WTC11 (cell line): ENCODE data around the gene ZNF629. TPM values are rescaled to one million over a fixed set of nuclear protein-coding genes. Genes with fewer than 3 reads are reported as not detected.

Source experiments
- ATAC-seq: fragments of 200-7000 bp; cut with Tn5 transposase; 2 replicates; pipeline ENCODE4 v1.10.0; 2021; ENCODE audit warnings: mild to moderate bottlenecking, moderate library complexity
- CTCF ChIA-PET: fragments of 300-600 bp; sonication (Branson Sonifier 250); formaldehyde crosslinking; loops from one replicate; lab custom pipeline; 2021; ENCODE audit warnings: antibody characterized with exemption; lab: Charles Lee
- POLR2A ChIA-PET: fragments of 350-600 bp; sonication (Branson Sonifier 250); formaldehyde crosslinking; loops from one replicate; lab custom pipeline; 2021; ENCODE audit warnings: antibody characterized with exemption; lab: Charles Lee
- DNase-seq: peaks from one replicate; pipeline ENCODE4 v3.0.0; 2021; ENCODE audit warnings: low spot score
- H3K27ac Mint-ChIP-seq: 2 replicates; pipeline ENCODE4 v1.8.0; 2021; ENCODE audit warnings: mixed read lengths
- H3K27me3 Mint-ChIP-seq: 2 replicates; pipeline ENCODE4 v1.8.0; 2021; ENCODE audit warnings: low read depth, mild to moderate bottlenecking, moderate library complexity, mixed read lengths
- H3K36me3 Mint-ChIP-seq: 2 replicates; pipeline ENCODE4 v1.8.0; 2021; ENCODE audit warnings: mixed read lengths
- H3K4me1 Mint-ChIP-seq: 2 replicates; pipeline ENCODE4 v1.8.0; 2022; ENCODE audit warnings: mixed read lengths
- H3K4me3 Mint-ChIP-seq: 2 replicates; pipeline ENCODE4 v1.8.0; 2021; ENCODE audit warnings: mild to moderate bottlenecking, moderate library complexity, mixed read lengths
- H3K9me3 Mint-ChIP-seq: 2 replicates; pipeline ENCODE4 v1.8.0; 2021; ENCODE audit warnings: mixed read lengths
- FOXJ3 ChIP-seq: sonication (generic); formaldehyde crosslinking; IDR thresholded peaks from 2 replicates; pipeline ENCODE4 v1.9.0; 2021; ENCODE audit warnings: missing genetic modification reagents, mild to moderate bottlenecking, borderline replicate concordance
- FOXK1 ChIP-seq: sonication (generic); formaldehyde crosslinking; IDR thresholded peaks from 2 replicates; pipeline ENCODE4 v1.8.0; 2022; ENCODE audit warnings: mild to moderate bottlenecking, moderate library complexity, missing genetic modification reagents
- NR3C1 ChIP-seq: sonication (generic); formaldehyde crosslinking; conservative IDR thresholded peaks from 2 replicates; pipeline ENCODE4 v1.8.1; 2023; ENCODE audit warnings: low read depth, mild to moderate bottlenecking, missing genetic modification reagents
- OVOL2 ChIP-seq: fragments of 250-450 bp; sonication (Bioruptor Pico); IDR thresholded peaks from 2 replicates; pipeline ENCODE4 v1.9.0; 2021; ENCODE audit warnings: mild to moderate bottlenecking, borderline replicate concordance
- SMAD3 ChIP-seq: sonication (generic); formaldehyde crosslinking; IDR thresholded peaks from 2 replicates; pipeline ENCODE4 v1.8.0; 2022; ENCODE audit warnings: missing genetic modification reagents, mild to moderate bottlenecking, borderline replicate concordance
- TEAD1 ChIP-seq: sonication (generic); formaldehyde crosslinking; IDR thresholded peaks from 2 replicates; pipeline ENCODE4 v1.8.0; 2022; ENCODE audit warnings: mild to moderate bottlenecking, missing genetic modification reagents
- TP53 ChIP-seq: sonication (generic); formaldehyde crosslinking; IDR thresholded peaks from 2 replicates; pipeline ENCODE4 v1.8.1; 2023; ENCODE audit warnings: mild to moderate bottlenecking, missing genetic modification reagents
- ZNF138 ChIP-seq: sonication (generic); formaldehyde crosslinking; conservative IDR thresholded peaks from 2 replicates; pipeline ENCODE4 v1.8.1; 2022; ENCODE audit warnings: mild to moderate bottlenecking, moderate library complexity, missing genetic modification reagents
- ZNF232 ChIP-seq: sonication (generic); formaldehyde crosslinking; IDR thresholded peaks from 2 replicates; pipeline ENCODE4 v1.8.0; 2022; ENCODE audit warnings: mild to moderate bottlenecking, missing genetic modification reagents
- ZNF671 ChIP-seq: fragments of 250-450 bp; sonication (Bioruptor Pico); IDR thresholded peaks from 2 replicates; pipeline ENCODE4 v1.8.0; 2021; ENCODE audit warnings: mild to moderate bottlenecking
- total RNA-seq: library from RNA; stranded (reverse); gene quantifications from 3 replicates; pipeline ENCODE4 v1.2.3, GENCODE V29; 2021
- TF ChIP-seq, protein P1 (sequence below): sonication (generic); formaldehyde crosslinking; IDR thresholded peaks from 2 replicates; pipeline ENCODE4 v1.8.0; 2023; ENCODE audit warnings: missing genetic modification reagents
- TF ChIP-seq, protein P2 (sequence below): sonication (generic); formaldehyde crosslinking; IDR thresholded peaks from 2 replicates; pipeline ENCODE4 v1.8.0; 2022; ENCODE audit warnings: mild to moderate bottlenecking, missing genetic modification reagents
- TF ChIP-seq, protein P3 (sequence below): sonication (generic); formaldehyde crosslinking; conservative IDR thresholded peaks from 2 replicates; pipeline ENCODE4 v1.8.1; 2022; ENCODE audit warnings: mild to moderate bottlenecking, missing genetic modification reagents
- TF ChIP-seq, protein P4 (sequence below): sonication (generic); formaldehyde crosslinking; IDR thresholded peaks from 2 replicates; pipeline ENCODE4 v1.8.1; 2023; ENCODE audit warnings: mild to moderate bottlenecking, missing genetic modification reagents
- TF ChIP-seq, protein P5 (sequence below): sonication (generic); formaldehyde crosslinking; IDR thresholded peaks from 2 replicates; pipeline ENCODE4 v1.8.0; 2022; ENCODE audit warnings: mild to moderate bottlenecking, missing genetic modification reagents
- TF ChIP-seq, protein P6 (sequence below): fragments of 250-450 bp; sonication (Bioruptor Pico); IDR thresholded peaks from 2 replicates; pipeline ENCODE4 v1.9.0; 2021; ENCODE audit warnings: mild to moderate bottlenecking
- TF ChIP-seq, protein P7 (sequence below): sonication (generic); formaldehyde crosslinking; IDR thresholded peaks from 2 replicates; pipeline ENCODE4 v1.8.1; 2023; ENCODE audit warnings: mild to moderate bottlenecking, missing genetic modification reagents, borderline replicate concordance
- TF ChIP-seq, protein P8 (sequence below): sonication (generic); formaldehyde crosslinking; IDR thresholded peaks from 2 replicates; pipeline ENCODE4 v1.8.1; 2022; ENCODE audit warnings: mild to moderate bottlenecking, missing genetic modification reagents, moderate library complexity, borderline replicate concordance
- TF ChIP-seq, protein P9 (sequence below): fragments of 250-450 bp; sonication (Bioruptor Pico); IDR thresholded peaks from 2 replicates; pipeline ENCODE4 v2.1.2; 2022; ENCODE audit warnings: mild to moderate bottlenecking, moderate library complexity

Gene ZNF629
- total RNA-seq, 1 experiment from 2014 or later: 20.0 TPM

DNA sequence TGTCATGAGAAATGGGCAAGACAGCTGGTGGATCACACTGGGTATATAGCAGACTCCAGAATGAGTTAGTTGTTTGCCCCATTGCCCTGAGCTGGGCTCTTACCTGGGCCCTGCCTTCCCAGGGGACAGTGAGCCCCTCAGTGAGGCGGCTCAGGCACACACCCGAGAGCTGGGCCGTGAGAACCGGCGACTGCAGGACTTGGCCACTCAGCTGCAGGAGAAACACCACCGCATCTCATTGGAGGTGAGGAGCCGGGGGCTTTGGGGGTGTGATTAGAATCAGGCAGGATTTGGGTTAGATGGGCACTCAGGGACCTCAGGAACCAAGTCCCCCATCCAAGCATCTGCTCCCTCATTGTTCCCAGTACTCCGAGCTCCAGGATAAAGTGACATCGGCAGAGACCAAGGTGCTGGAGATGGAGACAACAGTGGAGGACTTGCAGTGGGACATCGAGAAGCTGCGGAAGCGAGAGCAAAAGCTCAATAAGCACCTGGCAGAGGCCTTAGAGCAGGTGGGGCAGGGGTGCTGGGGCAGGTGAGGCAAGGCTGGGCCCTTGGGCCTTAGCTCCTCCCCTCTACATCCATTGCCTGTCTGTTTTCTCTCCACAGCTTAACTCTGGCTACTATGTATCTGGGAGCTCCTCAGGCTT is 22.1 kb downstream of the ZNF629 start (continued):
- TF ChIP-seq, protein P1, sequence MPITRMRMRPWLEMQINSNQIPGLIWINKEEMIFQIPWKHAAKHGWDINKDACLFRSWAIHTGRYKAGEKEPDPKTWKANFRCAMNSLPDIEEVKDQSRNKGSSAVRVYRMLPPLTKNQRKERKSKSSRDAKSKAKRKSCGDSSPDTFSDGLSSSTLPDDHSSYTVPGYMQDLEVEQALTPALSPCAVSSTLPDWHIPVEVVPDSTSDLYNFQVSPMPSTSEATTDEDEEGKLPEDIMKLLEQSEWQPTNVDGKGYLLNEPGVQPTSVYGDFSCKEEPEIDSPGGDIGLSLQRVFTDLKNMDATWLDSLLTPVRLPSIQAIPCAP (CRISPR knock-in tag): no peak
- TF ChIP-seq, protein P2, sequence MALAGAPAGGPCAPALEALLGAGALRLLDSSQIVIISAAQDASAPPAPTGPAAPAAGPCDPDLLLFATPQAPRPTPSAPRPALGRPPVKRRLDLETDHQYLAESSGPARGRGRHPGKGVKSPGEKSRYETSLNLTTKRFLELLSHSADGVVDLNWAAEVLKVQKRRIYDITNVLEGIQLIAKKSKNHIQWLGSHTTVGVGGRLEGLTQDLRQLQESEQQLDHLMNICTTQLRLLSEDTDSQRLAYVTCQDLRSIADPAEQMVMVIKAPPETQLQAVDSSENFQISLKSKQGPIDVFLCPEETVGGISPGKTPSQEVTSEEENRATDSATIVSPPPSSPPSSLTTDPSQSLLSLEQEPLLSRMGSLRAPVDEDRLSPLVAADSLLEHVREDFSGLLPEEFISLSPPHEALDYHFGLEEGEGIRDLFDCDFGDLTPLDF (CRISPR knock-in tag): no peak
- no peak for TF ChIP-seq SMAD3

DNA sequence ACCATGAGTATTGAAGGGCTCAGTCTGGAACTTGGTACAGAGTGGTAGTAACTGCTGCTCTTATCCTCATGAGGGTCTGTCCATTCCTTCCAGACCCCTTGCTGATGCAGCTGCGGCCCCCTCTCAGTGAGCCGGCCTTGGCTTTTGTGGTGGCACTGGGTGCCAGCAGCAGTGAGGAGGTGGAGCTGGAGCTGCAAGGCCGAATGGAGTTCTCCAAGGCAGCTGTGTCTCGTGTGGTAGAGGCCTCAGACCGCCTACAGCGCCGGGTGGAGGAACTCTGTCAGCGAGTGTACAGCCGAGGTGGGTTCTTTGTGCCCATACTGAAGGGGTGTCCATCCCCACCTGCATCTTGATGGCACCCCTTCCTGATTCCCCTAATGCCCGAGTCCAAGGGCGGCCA is 22.9 kb downstream of the ZNF629 start:
- no peaks in the 10 kb centered on the region for H3K27me3 Mint-ChIP-seq
- POLR2A ChIA-PET: no interaction called here
- peaks cover 21% of the 10 kb centered on the region for H3K4me1 Mint-ChIP-seq

More for the DNA sequence above, 22.9 kb downstream of the ZNF629 start:
- CTCF ChIA-PET: no interaction called here
- DNase-seq (no peak), ATAC-seq (no peak)
- Mint-ChIP-seq H3K36me3 (peaks cover 62% of the 10 kb centered on the region), H3K4me3 (peak overlapping the region; percentile 94), H3K9me3 (no peaks in the 10 kb centered on the region), H3K27ac (no peak overlapping the region)
- TF ChIP-seq, protein P3, sequence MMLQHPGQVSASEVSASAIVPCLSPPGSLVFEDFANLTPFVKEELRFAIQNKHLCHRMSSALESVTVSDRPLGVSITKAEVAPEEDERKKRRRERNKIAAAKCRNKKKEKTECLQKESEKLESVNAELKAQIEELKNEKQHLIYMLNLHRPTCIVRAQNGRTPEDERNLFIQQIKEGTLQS (CRISPR knock-in tag): no peak
- no peak for TF ChIP-seq TEAD1 (CRISPR knock-in tag)
- TF ChIP-seq, protein P4, sequence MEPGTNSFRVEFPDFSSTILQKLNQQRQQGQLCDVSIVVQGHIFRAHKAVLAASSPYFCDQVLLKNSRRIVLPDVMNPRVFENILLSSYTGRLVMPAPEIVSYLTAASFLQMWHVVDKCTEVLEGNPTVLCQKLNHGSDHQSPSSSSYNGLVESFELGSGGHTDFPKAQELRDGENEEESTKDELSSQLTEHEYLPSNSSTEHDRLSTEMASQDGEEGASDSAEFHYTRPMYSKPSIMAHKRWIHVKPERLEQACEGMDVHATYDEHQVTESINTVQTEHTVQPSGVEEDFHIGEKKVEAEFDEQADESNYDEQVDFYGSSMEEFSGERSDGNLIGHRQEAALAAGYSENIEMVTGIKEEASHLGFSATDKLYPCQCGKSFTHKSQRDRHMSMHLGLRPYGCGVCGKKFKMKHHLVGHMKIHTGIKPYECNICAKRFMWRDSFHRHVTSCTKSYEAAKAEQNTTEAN: no peak
- TF ChIP-seq, protein P5, sequence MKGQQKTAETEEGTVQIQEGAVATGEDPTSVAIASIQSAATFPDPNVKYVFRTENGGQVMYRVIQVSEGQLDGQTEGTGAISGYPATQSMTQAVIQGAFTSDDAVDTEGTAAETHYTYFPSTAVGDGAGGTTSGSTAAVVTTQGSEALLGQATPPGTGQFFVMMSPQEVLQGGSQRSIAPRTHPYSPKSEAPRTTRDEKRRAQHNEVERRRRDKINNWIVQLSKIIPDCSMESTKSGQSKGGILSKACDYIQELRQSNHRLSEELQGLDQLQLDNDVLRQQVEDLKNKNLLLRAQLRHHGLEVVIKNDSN (CRISPR knock-in tag): no peak
- TF ChIP-seq TP53 (CRISPR knock-in tag): no peak
- TF ChIP-seq, protein P6, sequence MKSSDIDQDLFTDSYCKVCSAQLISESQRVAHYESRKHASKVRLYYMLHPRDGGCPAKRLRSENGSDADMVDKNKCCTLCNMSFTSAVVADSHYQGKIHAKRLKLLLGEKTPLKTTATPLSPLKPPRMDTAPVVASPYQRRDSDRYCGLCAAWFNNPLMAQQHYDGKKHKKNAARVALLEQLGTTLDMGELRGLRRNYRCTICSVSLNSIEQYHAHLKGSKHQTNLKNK: no peak
- TF ChIP-seq, protein P7, sequence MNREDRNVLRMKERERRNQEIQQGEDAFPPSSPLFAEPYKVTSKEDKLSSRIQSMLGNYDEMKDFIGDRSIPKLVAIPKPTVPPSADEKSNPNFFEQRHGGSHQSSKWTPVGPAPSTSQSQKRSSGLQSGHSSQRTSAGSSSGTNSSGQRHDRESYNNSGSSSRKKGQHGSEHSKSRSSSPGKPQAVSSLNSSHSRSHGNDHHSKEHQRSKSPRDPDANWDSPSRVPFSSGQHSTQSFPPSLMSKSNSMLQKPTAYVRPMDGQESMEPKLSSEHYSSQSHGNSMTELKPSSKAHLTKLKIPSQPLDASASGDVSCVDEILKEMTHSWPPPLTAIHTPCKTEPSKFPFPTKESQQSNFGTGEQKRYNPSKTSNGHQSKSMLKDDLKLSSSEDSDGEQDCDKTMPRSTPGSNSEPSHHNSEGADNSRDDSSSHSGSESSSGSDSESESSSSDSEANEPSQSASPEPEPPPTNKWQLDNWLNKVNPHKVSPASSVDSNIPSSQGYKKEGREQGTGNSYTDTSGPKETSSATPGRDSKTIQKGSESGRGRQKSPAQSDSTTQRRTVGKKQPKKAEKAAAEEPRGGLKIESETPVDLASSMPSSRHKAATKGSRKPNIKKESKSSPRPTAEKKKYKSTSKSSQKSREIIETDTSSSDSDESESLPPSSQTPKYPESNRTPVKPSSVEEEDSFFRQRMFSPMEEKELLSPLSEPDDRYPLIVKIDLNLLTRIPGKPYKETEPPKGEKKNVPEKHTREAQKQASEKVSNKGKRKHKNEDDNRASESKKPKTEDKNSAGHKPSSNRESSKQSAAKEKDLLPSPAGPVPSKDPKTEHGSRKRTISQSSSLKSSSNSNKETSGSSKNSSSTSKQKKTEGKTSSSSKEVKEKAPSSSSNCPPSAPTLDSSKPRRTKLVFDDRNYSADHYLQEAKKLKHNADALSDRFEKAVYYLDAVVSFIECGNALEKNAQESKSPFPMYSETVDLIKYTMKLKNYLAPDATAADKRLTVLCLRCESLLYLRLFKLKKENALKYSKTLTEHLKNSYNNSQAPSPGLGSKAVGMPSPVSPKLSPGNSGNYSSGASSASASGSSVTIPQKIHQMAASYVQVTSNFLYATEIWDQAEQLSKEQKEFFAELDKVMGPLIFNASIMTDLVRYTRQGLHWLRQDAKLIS (CRISPR knock-in tag): no peak
- no peak for TF ChIP-seq ZNF671
- TF ChIP-seq FOXK1 (CRISPR knock-in tag): no peak
- no peak for TF ChIP-seq SMAD3
- TF ChIP-seq ZNF138 (CRISPR knock-in tag): no peak
- TF ChIP-seq FOXJ3 (CRISPR knock-in tag): no peak
- TF ChIP-seq, protein P8, sequence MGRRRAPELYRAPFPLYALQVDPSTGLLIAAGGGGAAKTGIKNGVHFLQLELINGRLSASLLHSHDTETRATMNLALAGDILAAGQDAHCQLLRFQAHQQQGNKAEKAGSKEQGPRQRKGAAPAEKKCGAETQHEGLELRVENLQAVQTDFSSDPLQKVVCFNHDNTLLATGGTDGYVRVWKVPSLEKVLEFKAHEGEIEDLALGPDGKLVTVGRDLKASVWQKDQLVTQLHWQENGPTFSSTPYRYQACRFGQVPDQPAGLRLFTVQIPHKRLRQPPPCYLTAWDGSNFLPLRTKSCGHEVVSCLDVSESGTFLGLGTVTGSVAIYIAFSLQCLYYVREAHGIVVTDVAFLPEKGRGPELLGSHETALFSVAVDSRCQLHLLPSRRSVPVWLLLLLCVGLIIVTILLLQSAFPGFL (CRISPR knock-in tag): no peak
- no peak for TF ChIP-seq NR3C1 (CRISPR knock-in tag)
- TF ChIP-seq, protein P9, sequence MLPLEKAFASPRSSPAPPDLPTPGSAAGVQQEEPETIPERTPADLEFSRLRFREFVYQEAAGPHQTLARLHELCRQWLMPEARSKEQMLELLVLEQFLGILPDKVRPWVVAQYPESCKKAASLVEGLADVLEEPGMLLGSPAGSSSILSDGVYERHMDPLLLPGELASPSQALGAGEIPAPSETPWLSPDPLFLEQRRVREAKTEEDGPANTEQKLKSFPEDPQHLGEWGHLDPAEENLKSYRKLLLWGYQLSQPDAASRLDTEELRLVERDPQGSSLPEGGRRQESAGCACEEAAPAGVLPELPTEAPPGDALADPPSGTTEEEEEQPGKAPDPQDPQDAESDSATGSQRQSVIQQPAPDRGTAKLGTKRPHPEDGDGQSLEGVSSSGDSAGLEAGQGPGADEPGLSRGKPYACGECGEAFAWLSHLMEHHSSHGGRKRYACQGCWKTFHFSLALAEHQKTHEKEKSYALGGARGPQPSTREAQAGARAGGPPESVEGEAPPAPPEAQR (CRISPR knock-in tag): no peak
- no peak for TF ChIP-seq ZNF232 (CRISPR knock-in tag)
- no peak for TF ChIP-seq OVOL2 (CRISPR knock-in tag)
- TF ChIP-seq, all 79 proteins: peak for 0
